ENCODE results near the gene NUMBL. TPM values are rescaled to one million over a fixed set of nuclear protein-coding genes. Genes with fewer than 3 reads are reported as not detected.
A peak's percentile ranks its signal among the peaks of the same experiment; 100 is the strongest.

Gene NUMBL
- total and polyA plus RNA-seq, 2 of the 8 experiments (the other 6 are each of a cell fraction or from before 2014, with no cell fraction given) = 13.5 to 24.8 TPM

- TF ChIP-seq KDM4A (IDR thresholded peaks at IDR 0.05; ENCODE audit: low read depth, low read length, severe bottlenecking) (peak; percentile 51), FOSL1 (IDR thresholded peaks at IDR 0.05; ENCODE audit: insufficient read depth, low read depth, low read length) (0 out of 2 replicates have a peak, but pooled peaks have one; percentile 43), POLR2AphosphoS5 (IDR thresholded peaks at IDR 0.05; ENCODE audit: low read depth, low read length) (no peak), PHF8 (conservative IDR thresholded peaks at IDR 0.05; ENCODE audit: low read depth, low read length) (peak; percentile 75), TAF7 (optimal IDR thresholded peaks at IDR 0.05; ENCODE audit: borderline replicate concordance, low read depth, low read length) (peak; percentile 25), JUN (IDR thresholded peaks at IDR 0.05; ENCODE audit: low read depth, low read length) (no peak), ATF2 (IDR thresholded peaks at IDR 0.05; ENCODE audit: low read length) (no peak), CTBP2 (IDR thresholded peaks at IDR 0.05; ENCODE audit: borderline replicate concordance, insufficient read depth, insufficient read length, low read length) (no peak), RAD21 (IDR thresholded peaks at IDR 0.05 in 1 of 2, conservative IDR thresholded peaks at IDR 0.05 in 1 of 2; ENCODE audit: low read depth in 2 of 2, low read length in 2 of 2) (no peak)
Measured at GRCh38 chr19:40690050-40690692, at the start of gene NUMBL (continued).
